ENCODE results near the gene AK8. TPM values are rescaled to one million over a fixed set of nuclear protein-coding genes. Genes with fewer than 3 reads are reported as not detected.

Gene AK8
- total RNA-seq, 6 donors from 2014 or later = 0.44 to 8.4 (median 3.6) TPM

- Histone ChIP-seq H3K27me3 (no peaks in the 10 kb centered on the region), H3K4me1 (peaks cover 0 to 12% (median 5%) of the 10 kb centered on the region in 4 donors), H3K9me3 (no peaks in the 10 kb centered on the region), H3K4me3 (no peak overlapping the region), H3K36me3 (no peaks in the 10 kb centered on the region), H3K27ac (no peak overlapping the region)
- TF ChIP-seq POLR2AphosphoS5 (IDR thresholded peaks at IDR 0.05) = no peak
- TF ChIP-seq EP300 (IDR thresholded peaks at IDR 0.05) = no peak
- no peak for TF ChIP-seq POLR2A (IDR thresholded peaks at IDR 0.05)
- TF ChIP-seq, protein P1, sequence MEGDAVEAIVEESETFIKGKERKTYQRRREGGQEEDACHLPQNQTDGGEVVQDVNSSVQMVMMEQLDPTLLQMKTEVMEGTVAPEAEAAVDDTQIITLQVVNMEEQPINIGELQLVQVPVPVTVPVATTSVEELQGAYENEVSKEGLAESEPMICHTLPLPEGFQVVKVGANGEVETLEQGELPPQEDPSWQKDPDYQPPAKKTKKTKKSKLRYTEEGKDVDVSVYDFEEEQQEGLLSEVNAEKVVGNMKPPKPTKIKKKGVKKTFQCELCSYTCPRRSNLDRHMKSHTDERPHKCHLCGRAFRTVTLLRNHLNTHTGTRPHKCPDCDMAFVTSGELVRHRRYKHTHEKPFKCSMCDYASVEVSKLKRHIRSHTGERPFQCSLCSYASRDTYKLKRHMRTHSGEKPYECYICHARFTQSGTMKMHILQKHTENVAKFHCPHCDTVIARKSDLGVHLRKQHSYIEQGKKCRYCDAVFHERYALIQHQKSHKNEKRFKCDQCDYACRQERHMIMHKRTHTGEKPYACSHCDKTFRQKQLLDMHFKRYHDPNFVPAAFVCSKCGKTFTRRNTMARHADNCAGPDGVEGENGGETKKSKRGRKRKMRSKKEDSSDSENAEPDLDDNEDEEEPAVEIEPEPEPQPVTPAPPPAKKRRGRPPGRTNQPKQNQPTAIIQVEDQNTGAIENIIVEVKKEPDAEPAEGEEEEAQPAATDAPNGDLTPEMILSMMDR (IDR thresholded peaks at IDR 0.05) = no peak
- 77 to 80% methylated on average over 2 of the region's 2 CpGs for WGBS, 2 donors
- DNase-seq = no peak
- no peak for ATAC-seq (ENCODE audit: low FRiP score in 2 of 2)
Measured at GRCh38 chr9:132728497-132728896, 149.6 kb downstream of the AK8 start.

DNA sequence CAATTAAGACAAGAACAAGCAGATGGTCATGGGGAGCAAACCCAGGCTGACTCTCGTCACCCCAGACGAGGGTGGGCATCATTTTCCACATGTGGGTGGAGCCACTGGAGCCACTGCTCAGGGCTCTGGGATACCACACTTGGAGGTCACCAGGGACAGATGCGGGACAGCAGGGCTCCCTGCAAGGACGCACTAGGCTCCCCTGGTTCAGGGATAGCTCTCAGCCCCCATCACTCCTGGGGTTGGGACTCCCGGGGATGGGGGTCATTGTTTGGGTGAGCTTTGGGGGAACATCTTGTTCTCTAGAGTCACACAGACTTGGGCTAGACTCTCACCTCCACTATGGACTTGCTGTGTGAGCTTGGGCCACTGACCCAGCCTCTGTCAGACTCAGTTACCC lies 150.0 kb downstream of the AK8 start:
- ATAC-seq (ENCODE audit: low FRiP score in 2 of 2) = no peak
- Histone ChIP-seq H3K27me3 (no peaks in the 10 kb centered on the region), H3K36me3 (no peaks in the 10 kb centered on the region), H3K4me1 (peaks cover 0 to 12% (median 5%) of the 10 kb centered on the region in 4 donors), H3K4me3 (no peak overlapping the region), H3K9me3 (no peaks in the 10 kb centered on the region), H3K27ac (no peak overlapping the region)
- DNase-seq = no peak
- 79 to 87% methylated on average over 4 to 5 of the region's 5 CpGs for WGBS, 2 donors
- TF ChIP-seq, protein P1 (IDR thresholded peaks at IDR 0.05) = no peak
- TF ChIP-seq POLR2AphosphoS5 (IDR thresholded peaks at IDR 0.05) (no peak), EP300 (IDR thresholded peaks at IDR 0.05) (no peak), POLR2A (IDR thresholded peaks at IDR 0.05) (no peak)

GRCh38 chr9:132726576-132727130 lies 151.4 kb downstream of the AK8 start:
- Histone ChIP-seq H3K27me3 (no peaks in the 10 kb centered on the region), H3K36me3 (no peaks in the 10 kb centered on the region), H3K27ac (no peak overlapping the region), H3K4me3 (no peak overlapping the region), H3K9me3 (no peaks in the 10 kb centered on the region), H3K4me1 (peaks cover 0 to 10% (median 2%) of the 10 kb centered on the region in 4 donors)
- DNase-seq = no peak
- no peak for ATAC-seq (ENCODE audit: low FRiP score in 2 of 2)
- TF ChIP-seq, protein P1 (IDR thresholded peaks at IDR 0.05) = no peak
- TF ChIP-seq EP300 (IDR thresholded peaks at IDR 0.05) = no peak
- no peak for TF ChIP-seq POLR2AphosphoS5 (IDR thresholded peaks at IDR 0.05)
- no peak for TF ChIP-seq POLR2A (IDR thresholded peaks at IDR 0.05)
- WGBS, 2 donors = 80 to 82% methylated on average over 6 to 8 of the region's 8 CpGs

DNA sequence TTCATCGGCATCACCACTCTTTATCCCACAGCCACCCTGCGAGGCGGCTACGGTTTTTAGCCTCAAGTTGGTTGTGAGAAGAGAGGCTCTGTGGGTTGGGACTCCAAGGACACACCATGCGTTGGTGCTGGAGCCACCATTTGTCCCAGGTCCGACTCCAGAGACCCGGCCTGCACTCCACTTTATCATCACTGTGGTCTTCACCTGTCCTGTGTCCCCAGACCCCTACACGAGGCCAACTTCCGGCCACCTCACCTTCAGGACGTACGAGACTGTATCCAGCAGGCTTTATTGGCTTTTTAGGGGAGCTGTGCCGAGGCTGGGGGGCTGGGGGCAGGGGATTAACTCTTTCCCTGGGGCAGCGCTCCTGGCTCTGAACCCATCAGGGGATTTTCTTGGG lies 152.8 kb downstream of the AK8 start:
- no peak for DNase-seq
- WGBS, 2 donors = 91 to 96% methylated on average over 13 of the region's 13 CpGs

More for the DNA sequence above, 152.8 kb downstream of the AK8 start:
- no peak for ATAC-seq (ENCODE audit: low FRiP score in 2 of 2)
- H3K27ac ChIP-seq = no peak overlapping the region
- TF ChIP-seq POLR2A (IDR thresholded peaks at IDR 0.05) = no peak
- TF ChIP-seq, protein P1 (IDR thresholded peaks at IDR 0.05) = no peak
- no peak for TF ChIP-seq EP300 (IDR thresholded peaks at IDR 0.05)
- TF ChIP-seq POLR2AphosphoS5 (IDR thresholded peaks at IDR 0.05) = no peak
- H3K4me3 ChIP-seq = no peak overlapping the region
- H3K36me3 ChIP-seq = no peaks in the 10 kb centered on the region
- H3K27me3 ChIP-seq = no peaks in the 10 kb centered on the region
- peaks cover 0 to 4% (median 0%) of the 10 kb centered on the region in 4 donors for H3K4me1 ChIP-seq
- H3K9me3 ChIP-seq = no peaks in the 10 kb centered on the region
